Measurements from ENCODE around the gene SPTA1.

GRCh38 chr1:158577561-158577960, 109.0 kb downstream of the SPTA1 start:
- TF ChIP-seq, protein P1, sequence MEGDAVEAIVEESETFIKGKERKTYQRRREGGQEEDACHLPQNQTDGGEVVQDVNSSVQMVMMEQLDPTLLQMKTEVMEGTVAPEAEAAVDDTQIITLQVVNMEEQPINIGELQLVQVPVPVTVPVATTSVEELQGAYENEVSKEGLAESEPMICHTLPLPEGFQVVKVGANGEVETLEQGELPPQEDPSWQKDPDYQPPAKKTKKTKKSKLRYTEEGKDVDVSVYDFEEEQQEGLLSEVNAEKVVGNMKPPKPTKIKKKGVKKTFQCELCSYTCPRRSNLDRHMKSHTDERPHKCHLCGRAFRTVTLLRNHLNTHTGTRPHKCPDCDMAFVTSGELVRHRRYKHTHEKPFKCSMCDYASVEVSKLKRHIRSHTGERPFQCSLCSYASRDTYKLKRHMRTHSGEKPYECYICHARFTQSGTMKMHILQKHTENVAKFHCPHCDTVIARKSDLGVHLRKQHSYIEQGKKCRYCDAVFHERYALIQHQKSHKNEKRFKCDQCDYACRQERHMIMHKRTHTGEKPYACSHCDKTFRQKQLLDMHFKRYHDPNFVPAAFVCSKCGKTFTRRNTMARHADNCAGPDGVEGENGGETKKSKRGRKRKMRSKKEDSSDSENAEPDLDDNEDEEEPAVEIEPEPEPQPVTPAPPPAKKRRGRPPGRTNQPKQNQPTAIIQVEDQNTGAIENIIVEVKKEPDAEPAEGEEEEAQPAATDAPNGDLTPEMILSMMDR (IDR thresholded peaks at IDR 0.05) = no peak
- no peak for TF ChIP-seq ZFX (IDR thresholded peaks at IDR 0.05; ENCODE audit: borderline replicate concordance)

All from 22Rv1 (cell line).